ENCODE data around the gene GNB1L.

- TF ChIP-seq EZH2 (IDR thresholded peaks at IDR 0.05; ENCODE audit: low read length, unreplicated experiment): no peak
- no peak for TF ChIP-seq CTCF (conservative IDR thresholded peaks at IDR 0.05; ENCODE audit: low read depth, low read length)
- no peak for TF ChIP-seq EZH2phosphoT487 (IDR thresholded peaks at IDR 0.05; ENCODE audit: borderline replicate concordance, low read length)
Measured at GRCh38 chr22:19809741-19810140, 44.9 kb downstream of the GNB1L start.
